SK-N-MC (cell line): Measurements from ENCODE around the gene KMT2C.
"Not testable (repeated sequence)": the region's sequence is repeated elsewhere in the genome, so short reads cannot be mapped to it uniquely, and the experiment has no call there.

ENCODE experiments used
- DNase-seq: peaks from one replicate; pipeline ENCODE4 v3.0.0-alpha.2; 2011; ENCODE audit warnings: low read depth, low spot score
- H3K27ac ChIP-seq: fragments of 200-600 bp; sonication (generic); 2 replicates; pipeline ENCODE4 v1.5.1; 2016; ENCODE audit warnings: mixed run types
- H3K36me3 ChIP-seq: fragments of 200-600 bp; sonication (generic); 2 replicates; pipeline ENCODE4 v1.6.1; 2017; ENCODE audit warnings: antibody characterized with exemption, low read length, mixed read lengths; ENCODE audit not compliant: insufficient read depth
- H3K4me3 ChIP-seq: fragments of 200-600 bp; sonication (generic); 2 replicates; pipeline ENCODE4 v1.5.1; 2016
- H3K9ac ChIP-seq: fragments of 200-600 bp; sonication (generic); 2 replicates; pipeline ENCODE4 v1.8.0; 2017; ENCODE audit warnings: mixed run types, mixed read lengths; ENCODE audit not compliant: insufficient read length
- H3K9me3 ChIP-seq: fragments of 200-600 bp; sonication (generic); 2 replicates; pipeline ENCODE4 v1.6.1; 2017; ENCODE audit warnings: low read depth, mild to moderate bottlenecking, antibody characterized with exemption, low read length, moderate library complexity, mixed read lengths
- EZH2 ChIP-seq: fragments of 200-600 bp; sonication (generic); IDR thresholded peaks from one replicate; pipeline ENCODE4 v1.6.1; 2017; ENCODE audit warnings: antibody characterized with exemption
- FOXP2 ChIP-seq: optimal IDR thresholded peaks from 2 replicates; pipeline ENCODE3; 2011; ENCODE audit warnings: mild to moderate bottlenecking, moderate library complexity; ENCODE audit not compliant: insufficient read depth; ENCODE audit errors: extremely low read length, control extremely low read depth
- POLR2AphosphoS5 ChIP-seq: IDR thresholded peaks from 2 replicates; pipeline ENCODE4 v1.6.1; 2012; ENCODE audit warnings: mild to moderate bottlenecking, low read depth, low read length, borderline replicate concordance

The KMT2C gene

GRCh38 chr7:152467225-152467624 is 31.4 kb upstream of the KMT2C start:
- no peak overlapping the region for H3K27ac ChIP-seq
- no peak for DNase-seq
- H3K9ac ChIP-seq, result no peak overlapping the region
- H3K36me3 ChIP-seq, result no peaks in the 10 kb centered on the region
- no peaks in the 10 kb centered on the region for H3K9me3 ChIP-seq
- no peak for TF ChIP-seq EZH2
- no peak overlapping the region for H3K4me3 ChIP-seq

DNA sequence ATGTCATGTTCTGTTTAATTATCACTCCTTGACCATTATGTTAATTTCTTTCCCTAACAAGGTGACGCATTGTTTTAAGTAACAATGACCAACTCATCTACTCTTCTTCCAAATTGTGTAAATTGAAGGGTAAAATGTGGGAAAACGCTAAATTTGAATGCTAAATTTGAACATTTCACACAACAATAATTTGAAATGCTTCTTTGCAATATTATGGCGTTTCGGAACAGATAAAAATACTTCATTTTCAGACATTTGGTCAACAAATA is 29.2 kb upstream of the KMT2C start:
- DNase-seq, result no peak
- H3K9me3 ChIP-seq, result no peaks in the 10 kb centered on the region
- peak overlapping the region; percentile 84 for H3K9ac ChIP-seq
- H3K27ac ChIP-seq, result no peak overlapping the region
- no peaks in the 10 kb centered on the region for H3K36me3 ChIP-seq
- no peak for TF ChIP-seq POLR2AphosphoS5
- no peak for TF ChIP-seq FOXP2
- no peak for TF ChIP-seq EZH2
- H3K4me3 ChIP-seq, result peak overlapping the region; percentile 95

GRCh38 chr7:152464312-152465118 is 28.7 kb upstream of the KMT2C start:
- H3K9me3 ChIP-seq, result no peaks in the 10 kb centered on the region
- TF ChIP-seq EZH2 (no peak), POLR2AphosphoS5 (peak; percentile 57), FOXP2 (no peak)
- H3K27ac ChIP-seq, result peak overlapping the region; percentile 71; the same call in 1 of the 2 replicates
- peak overlapping the region; percentile 84 for H3K9ac ChIP-seq
- no peak for DNase-seq
- H3K36me3 ChIP-seq, result no peaks in the 10 kb centered on the region
- peak overlapping the region; percentile 95 for H3K4me3 ChIP-seq

- peak; percentile 80 for DNase-seq
- H3K27ac ChIP-seq, result peak overlapping the region; percentile 71; the same call in 1 of the 2 replicates
Measured at GRCh38 chr7:152463709-152464311, 28.0 kb upstream of the KMT2C start.

GRCh38 chr7:152462995-152463708 is 27.3 kb upstream of the KMT2C start:
- H3K9ac ChIP-seq, result peak overlapping the region; percentile 81
- peak overlapping the region; percentile 91 for H3K27ac ChIP-seq
- no peak for DNase-seq
- H3K9me3 ChIP-seq, result no peaks in the 10 kb centered on the region
- H3K4me3 ChIP-seq, result peak overlapping the region; percentile 89
- no peaks in the 10 kb centered on the region for H3K36me3 ChIP-seq
- TF ChIP-seq POLR2AphosphoS5 (peak; percentile 83), FOXP2 (no peak)

More at GRCh38 chr7:152463709-152464311, 28.0 kb upstream of the KMT2C start:
- peak overlapping the region; percentile 84 for H3K9ac ChIP-seq
- H3K9me3 ChIP-seq, result no peaks in the 10 kb centered on the region
- no peaks in the 10 kb centered on the region for H3K36me3 ChIP-seq
- H3K4me3 ChIP-seq, result peak overlapping the region; percentile 95
- TF ChIP-seq FOXP2, result peak; percentile 16
- no peak; the same call in 1 of the 2 replicates for TF ChIP-seq POLR2AphosphoS5

DNA sequence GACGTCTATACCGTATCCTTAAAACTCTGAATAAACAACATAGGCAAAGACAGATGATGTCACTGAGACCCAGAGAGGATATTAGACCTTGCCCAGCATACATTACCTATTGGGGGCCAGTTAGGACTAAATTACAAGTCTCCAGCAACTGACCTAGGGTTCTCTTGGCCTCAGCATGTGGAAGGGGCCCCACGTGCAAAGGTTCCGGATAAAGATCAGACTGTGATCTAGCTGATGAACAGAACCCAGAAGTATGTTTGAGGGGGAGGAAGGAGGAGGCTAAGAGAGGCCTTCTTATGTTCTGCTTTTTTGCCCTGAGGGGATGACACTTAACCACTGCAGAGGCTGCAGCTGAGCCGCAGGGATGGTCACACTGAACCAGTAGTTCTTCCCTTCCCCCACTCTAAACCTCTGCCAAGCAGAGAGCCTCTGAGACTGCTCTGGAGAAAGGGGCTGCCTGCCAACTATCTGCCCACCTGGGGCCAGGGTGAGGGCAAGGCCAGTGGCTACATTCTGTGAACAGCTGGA is 24.0 kb upstream of the KMT2C start:
- TF ChIP-seq POLR2AphosphoS5 (no peak), EZH2 (no peak), FOXP2 (no peak)
- Histone ChIP-seq H3K36me3 (no peaks in the 10 kb centered on the region), H3K27ac (no peak overlapping the region), H3K9ac (no peak overlapping the region), H3K4me3 (no peak overlapping the region), H3K9me3 (no peaks in the 10 kb centered on the region)
- no peak for DNase-seq

GRCh38 chr7:152451356-152451755 is 15.6 kb upstream of the KMT2C start:
- no peaks in the 10 kb centered on the region for H3K9me3 ChIP-seq
- DNase-seq, result no peak
- TF ChIP-seq POLR2AphosphoS5 (no peak), FOXP2 (no peak), EZH2 (no peak)
- no peak overlapping the region for H3K4me3 ChIP-seq
- H3K9ac ChIP-seq, result no peak overlapping the region
- no peaks in the 10 kb centered on the region for H3K36me3 ChIP-seq
- H3K27ac ChIP-seq, result no peak overlapping the region

- not testable (repeated sequence) for H3K27ac ChIP-seq, H3K4me3 ChIP-seq, H3K9ac ChIP-seq, DNase-seq, H3K36me3 ChIP-seq, H3K9me3 ChIP-seq
Measured at GRCh38 chr7:152445386-152446008, 9.7 kb upstream of the KMT2C start.
